HG03097 (cell line): ENCODE measurements around the gene ANKLE2.
"Not testable (repeated sequence)": the region's sequence is repeated elsewhere in the genome, so short reads cannot be mapped to it uniquely, and the experiment has no call there.

Experiments
- ATAC-seq: cut with Tn5 transposase; IDR thresholded peaks from one replicate; pipeline ENCODE4 v1.9.1; 2021; ENCODE audit not compliant: unreplicated experiment, low FRiP score

ANKLE2 gene

DNA sequence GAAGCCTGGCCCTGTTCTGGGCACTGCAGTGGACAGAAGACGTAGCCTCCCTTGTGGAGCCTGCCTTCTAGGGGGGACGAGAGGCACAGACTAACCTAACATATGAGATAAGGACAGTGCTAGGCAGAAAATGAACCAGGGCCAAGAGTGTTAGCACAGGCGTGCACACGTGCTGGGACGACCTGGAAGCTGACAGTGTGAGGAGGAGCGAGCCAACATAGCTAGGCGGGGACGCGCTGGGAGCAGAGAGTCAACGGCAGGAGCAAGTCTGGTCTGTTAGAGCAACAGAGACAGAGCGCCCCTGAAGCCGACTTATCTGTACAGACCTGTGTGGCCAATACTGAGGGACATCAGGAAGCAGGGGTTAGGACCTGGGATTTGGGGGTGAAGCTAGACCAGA, 66.2 kb downstream of the ANKLE2 start:
- ATAC-seq: no peak

DNA sequence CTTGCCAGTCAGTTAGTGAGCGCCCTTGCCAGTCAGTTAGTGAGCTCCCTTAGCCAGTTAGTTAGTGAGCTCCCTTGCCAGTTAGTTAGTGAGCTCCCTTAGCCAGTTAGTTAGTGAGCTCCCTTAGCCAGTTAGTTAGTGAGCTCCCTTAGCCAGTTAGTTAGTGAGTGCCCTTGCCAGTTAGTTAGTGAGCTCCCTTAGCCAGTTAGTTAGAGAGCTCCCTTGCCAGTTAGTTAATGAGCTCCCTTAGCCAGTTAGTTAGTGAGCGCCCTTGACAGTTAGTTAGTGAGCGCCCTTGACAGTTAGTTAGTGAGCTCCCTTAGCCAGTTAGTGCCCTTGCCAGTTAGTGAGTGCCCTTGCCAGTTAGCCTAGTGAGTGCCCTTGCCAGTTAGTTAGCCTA, 66.7 kb downstream of the ANKLE2 start:
- ATAC-seq: not testable (repeated sequence)

- not testable (repeated sequence) for ATAC-seq
Observed at GRCh38 chr12:132692030-132692429, 69.6 kb downstream of the ANKLE2 start.

DNA sequence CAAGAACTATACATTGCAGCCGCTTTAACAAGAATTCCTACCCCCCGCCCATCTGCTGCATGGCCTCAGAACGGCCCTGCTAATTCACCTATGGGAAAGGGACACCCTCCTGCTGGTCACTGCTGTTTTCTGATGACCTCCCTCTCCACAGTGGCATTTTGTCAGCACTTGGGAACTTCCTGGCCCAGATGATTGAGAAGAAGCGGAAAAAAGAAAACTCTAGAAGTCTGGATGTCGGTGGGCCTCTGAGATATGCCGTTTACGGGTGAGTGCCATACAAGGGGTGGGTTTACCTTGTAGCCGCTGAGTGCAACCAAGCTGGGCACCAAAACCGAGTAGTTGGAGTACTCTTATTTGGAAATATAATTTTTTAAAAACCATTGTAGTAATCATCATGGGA, 71.5 kb downstream of the ANKLE2 start:
- ATAC-seq: no peak

GRCh38 chr12:132689227-132689626, 72.4 kb downstream of the ANKLE2 start:
- no peak for ATAC-seq

DNA sequence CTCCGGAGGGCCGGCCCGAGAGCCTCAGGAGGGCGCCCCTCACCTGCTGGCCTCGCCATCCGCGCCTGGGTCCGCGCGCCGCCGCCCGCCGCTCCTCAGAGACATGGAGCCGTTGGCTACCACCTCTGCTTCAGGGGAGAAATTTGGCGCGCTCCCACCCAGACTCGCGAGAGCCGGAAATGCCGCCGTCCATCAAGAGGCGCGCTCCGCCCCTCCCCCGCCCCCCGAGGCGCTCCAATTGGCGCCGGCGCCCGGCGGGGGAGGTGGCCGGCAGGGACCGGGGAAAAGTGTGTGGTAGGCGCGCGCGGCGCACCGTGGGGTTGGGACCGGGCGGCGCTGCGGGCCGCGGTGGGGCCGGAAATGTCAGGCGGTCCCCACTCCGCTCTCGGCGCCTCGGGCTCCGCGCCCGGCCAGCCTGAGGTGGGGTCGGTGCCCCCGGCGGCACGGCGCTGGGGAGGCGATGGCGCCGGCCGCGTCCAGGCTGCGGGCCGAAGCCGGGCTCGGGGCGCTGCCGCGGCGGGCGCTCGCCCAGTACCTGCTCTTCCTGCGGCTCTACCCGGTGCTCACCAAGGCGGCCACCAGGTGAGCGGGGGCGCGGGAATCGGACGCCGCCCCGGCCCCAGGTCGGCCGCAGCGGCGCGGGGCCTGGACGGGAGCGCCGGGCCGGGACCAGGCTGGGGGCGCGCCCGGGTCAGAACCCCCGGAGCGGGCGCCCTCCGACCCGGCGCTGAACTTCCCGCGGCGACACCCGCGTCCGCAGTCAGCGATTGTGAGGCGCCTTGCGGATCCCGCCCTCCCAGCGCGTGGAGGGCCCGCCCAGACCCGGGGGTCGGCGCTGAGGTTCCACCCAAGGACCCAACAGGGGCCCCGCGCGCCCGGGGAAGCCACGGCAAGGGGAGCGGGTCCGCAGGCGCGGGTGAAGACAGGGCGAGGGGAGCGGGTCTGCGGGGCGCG, 74.1 kb downstream of the ANKLE2 start, which contains the start of the genes POLE and PXMP2:
POLE (minus strand) TSS at position 132 of the 954 bp plus-strand sequence; CDS start at position 105, 27 bp downstream.
PXMP2 (plus strand) TSS at position 377 of the 954 bp plus-strand sequence; CDS start at position 461, 84 bp downstream.
- ATAC-seq: peak; percentile 83

DNA sequence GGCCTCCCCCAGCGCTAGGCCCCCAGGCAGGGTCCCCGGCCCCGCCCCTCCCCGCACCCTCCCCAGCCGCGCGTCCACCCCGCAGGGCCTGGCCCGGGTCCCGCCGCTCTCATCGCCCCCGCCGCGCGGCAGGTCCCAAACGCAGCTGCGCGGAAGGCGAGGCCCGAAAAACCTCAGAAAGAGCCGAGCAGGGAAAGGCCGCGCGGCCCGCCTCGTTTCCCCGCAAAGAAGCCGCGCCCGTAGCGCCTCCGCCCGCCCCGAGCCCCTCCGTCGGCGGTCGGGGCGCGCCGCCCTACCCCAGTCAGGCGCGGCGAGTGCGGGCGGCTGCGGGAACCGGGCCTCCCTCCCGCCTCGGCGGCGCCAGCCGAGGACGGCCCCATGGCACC, 74.8 kb downstream of the ANKLE2 start:
- ATAC-seq: peak; percentile 18

GRCh38 chr12:132685400-132685799, 76.2 kb downstream of the ANKLE2 start:
- ATAC-seq: no peak

DNA sequence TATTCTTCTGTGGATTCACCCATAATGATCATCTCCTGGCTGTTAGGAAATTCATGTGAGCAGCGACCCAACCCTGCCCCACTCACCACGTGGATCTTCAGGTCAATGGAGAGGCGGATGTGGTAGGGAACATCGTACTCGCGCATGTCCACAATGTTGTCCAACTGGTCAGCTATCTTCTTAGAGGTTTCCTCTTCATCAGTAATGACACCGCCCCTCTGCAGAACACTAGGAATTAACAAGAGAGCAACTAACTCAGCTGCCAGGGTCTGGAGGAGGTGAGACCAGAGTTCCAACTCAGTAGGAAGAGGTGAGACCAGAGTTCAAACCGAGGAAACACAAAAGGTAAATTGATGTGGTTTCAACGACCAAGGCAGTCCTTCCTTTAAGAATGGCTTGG, 84.1 kb downstream of the ANKLE2 start:
- no peak for ATAC-seq

DNA sequence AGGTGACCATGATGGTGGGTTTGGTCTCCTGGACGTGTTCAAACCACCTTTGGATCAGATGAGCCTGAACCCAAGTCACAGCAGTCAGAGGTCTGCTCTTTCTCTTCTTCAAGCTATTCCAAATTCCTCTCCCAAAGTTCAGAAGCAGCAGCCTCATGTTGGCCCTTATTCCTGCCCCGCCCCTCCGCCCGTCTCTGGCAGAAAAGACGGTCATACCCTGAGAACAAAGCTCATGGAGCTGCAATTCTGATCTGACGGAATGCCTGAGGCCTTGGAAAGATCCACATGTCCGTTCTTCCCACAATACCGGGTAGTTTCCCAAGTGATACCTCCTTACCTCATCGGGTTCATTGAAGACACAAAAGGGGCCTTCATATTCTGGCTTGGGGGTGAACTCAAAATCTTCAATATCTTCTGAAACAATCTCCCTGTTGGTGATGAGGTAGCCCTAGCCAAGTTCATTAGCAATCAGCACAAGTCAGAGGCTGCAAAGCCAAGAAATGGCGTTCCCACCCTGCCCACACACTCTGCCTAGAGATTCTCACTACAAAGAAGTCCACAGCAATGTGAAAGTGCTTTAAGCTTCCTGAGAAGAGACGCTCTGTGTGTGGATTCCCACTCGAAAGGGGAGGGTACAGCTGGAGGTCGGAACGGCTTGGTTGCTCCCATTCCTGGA, 85.7 kb downstream of the ANKLE2 start:
- no peak for ATAC-seq
